Spleen (tissue), 11 donors: ENCODE data around the gene ASB6. TPM values are rescaled to one million over a fixed set of nuclear protein-coding genes. Genes with fewer than 3 reads are reported as not detected.

Source experiments
- DNase-seq: peaks from one replicate; pipeline ENCODE4 v3.0.0-alpha.2; 2020
- H3K27ac ChIP-seq, 8 donors: fragments of 200-600 bp; sonication (generic) in 7 of 8; 1 replicate in 4 of 8; 2 replicates in 4 of 8; pipeline versions ENCODE4 v1.5.0 to v1.8.0; 2016 to 2021; ENCODE audit warnings: inconsistent platforms in 4 of 8, mild to moderate bottlenecking in 4 of 8, moderate library complexity in 1 of 8
- H3K27me3 ChIP-seq, 7 donors: fragments of 200-600 bp; sonication (generic) in 6 of 7; replicated peaks in 1 of 7; 1 replicate in 4 of 7; 2 replicates in 3 of 7; pipeline versions ENCODE4 v1.5.0 to v1.8.0; 2016 to 2021; ENCODE audit warnings: inconsistent platforms in 3 of 7, mild to moderate bottlenecking in 1 of 7
- H3K36me3 ChIP-seq, 6 donors: fragments of 200-600 bp; sonication (generic) in 5 of 6; 1 replicate in 4 of 6; 2 replicates in 2 of 6; pipeline versions ENCODE4 v1.5.0 to v1.8.0; 2016 to 2021; ENCODE audit warnings: inconsistent platforms in 2 of 6
- H3K4me1 ChIP-seq, 6 donors: fragments of 200-600 bp; sonication (generic) in 5 of 6; 1 replicate in 3 of 6; 2 replicates in 3 of 6; pipeline versions ENCODE4 v1.5.0 to v1.8.0; 2016 to 2021; ENCODE audit warnings: inconsistent platforms in 3 of 6
- H3K4me3 ChIP-seq, 8 donors: fragments of 200-600 bp; sonication (generic) in 7 of 8; 1 replicate in 4 of 8; 2 replicates in 4 of 8; pipeline versions ENCODE4 v1.5.0 to v1.8.0; 2016 to 2021; ENCODE audit warnings: inconsistent platforms in 4 of 8, mild to moderate bottlenecking in 4 of 8, moderate library complexity in 2 of 8
- H3K9me3 ChIP-seq, 8 donors: fragments of 200-600 bp; sonication (generic) in 7 of 8; 1 replicate in 4 of 8; 2 replicates in 4 of 8; pipeline versions ENCODE4 v1.5.0 to v1.8.0; 2016 to 2021; ENCODE audit warnings: inconsistent platforms in 4 of 8
- POLR2A ChIP-seq, 3 donors: fragments of 450-650 bp; IDR thresholded peaks; one replicate each; pipeline ENCODE4 v1.5.1; 2017; ENCODE audit warnings: antibody characterized with exemption in 3 of 3, mild to moderate bottlenecking in 1 of 3
- POLR2AphosphoS5 ChIP-seq, 3 donors: sonication (generic); formaldehyde crosslinking; IDR thresholded peaks; one replicate each; pipeline ENCODE4 v1.5.1; 2017; ENCODE audit warnings: antibody characterized with exemption in 3 of 3
- WGBS, 5 donors: extraction: QIAGEN DNeasy Blood & Tissue Kit in 3 of 5; methylation state at CpG; one replicate each; pipeline versions ENCODE4 v1.1.5 to v1.1.7; 2013 to 2018; 5-methylcytosine and 5-hydroxymethylcytosine counted together
- intact Hi-C: fragments of 100-400 bp; cut with DNase I; formaldehyde crosslinking; loops from one replicate; pipeline ENCODE4 v1.15.0; 2023; ENCODE audit warnings: low total_unique reads
- polyA plus RNA-seq, 3 donors: library from polyadenylated mRNA; stranded (reverse); fragments of 200-250 nt; gene quantifications; one replicate each; pipeline ENCODE4 v1.2.1, GENCODE V29; 2013
- total RNA-seq, 7 donors: library from RNA; depleted of rRNA in 3 of 7; stranded (reverse); fragments of >200 nt in 3 of 7; fragmentation: NEBNext Ultra II Directional in 4 of 7; extraction: Animal tissue kit (Norgen Biotek cat#: 25700) in 4 of 7; gene quantifications; one replicate each; pipeline versions ENCODE4 v1.1.0 to v1.2.1, GENCODE V29; 2016 to 2021
- TF ChIP-seq, protein P1 (sequence below), 11 experiments: fragments of 200-600 bp in 7 of 11; fragments of 450-650 bp in 4 of 11; sonication (generic) in 4 of 11; IDR thresholded peaks in 8 of 11; conservative IDR thresholded peaks in 3 of 11; 1 replicate in 7 of 11; 2 replicates in 4 of 11; pipeline versions ENCODE4 v1.4.0 to v1.8.0; 2016 to 2021; ENCODE audit warnings: antibody characterized with exemption in 11 of 11, inconsistent platforms in 4 of 11, mild to moderate bottlenecking in 1 of 11
- donor health status: healthy with polysubstance abuse.
- donor health status: DM: no; HTN: no; CAD: no; lungs with moderate emphysema.
- donor health status: DM: no; HTN: no; CAD: no.
- donor health status: Bipolar disorder and iron deficiency.
- donor health status: healthy.
- donor health status: DM: no; HTN: no; CAD: no.
- donor health status: DM: yes; HTN: yes; CAD: no.

Gene ASB6
- total and polyA plus RNA-seq, 10 donors, result 11.5 to 30.8 (median 21.3) TPM

DNA sequence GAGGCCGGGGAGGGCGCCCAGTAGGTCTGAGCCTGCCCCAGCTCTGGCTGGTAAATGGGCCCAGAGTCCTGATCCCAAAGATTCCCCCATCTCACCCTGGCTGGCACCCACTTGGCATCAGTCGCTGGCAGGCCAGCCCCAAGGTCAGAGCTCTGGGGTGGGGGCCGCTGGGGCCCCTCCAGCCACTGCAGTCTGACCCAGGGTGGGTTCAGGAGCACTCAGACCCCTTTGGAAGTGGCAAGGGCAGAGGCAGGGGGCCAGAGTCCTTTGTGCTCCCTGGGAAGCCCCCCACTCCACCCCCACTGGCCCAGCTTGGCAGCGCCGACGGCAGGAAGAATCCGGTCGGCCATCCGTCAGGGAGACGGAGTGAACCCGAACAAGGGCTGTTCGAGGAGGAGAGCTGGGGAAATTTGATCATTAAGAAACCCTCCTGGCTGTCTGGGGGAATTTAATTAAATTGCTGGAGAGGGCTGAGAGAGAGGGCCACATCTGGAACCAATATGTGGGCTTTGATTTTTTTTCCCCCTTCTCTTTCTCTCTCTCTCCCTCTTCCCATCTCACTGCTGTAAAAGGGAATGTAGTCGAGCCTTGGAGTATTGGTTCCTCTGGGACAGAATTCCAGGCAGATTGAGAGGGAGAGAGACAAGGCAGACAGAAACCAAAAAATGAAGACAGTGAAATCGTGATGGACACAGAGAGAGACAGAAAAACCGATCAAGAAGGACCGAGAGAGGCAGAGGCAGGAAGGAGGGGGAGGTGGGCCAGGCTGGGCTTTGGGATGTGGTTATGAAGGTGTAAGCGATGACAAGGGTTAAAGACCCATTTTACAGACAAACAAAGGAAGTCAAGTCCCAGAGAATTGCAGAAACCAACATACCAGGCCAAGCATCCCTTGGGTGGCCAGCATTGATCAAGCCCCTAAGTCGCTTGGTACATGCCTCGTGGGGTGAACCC lies 8.1 kb upstream of the ASB6 start:
- Histone ChIP-seq H3K27ac (no peak overlapping the region), H3K9me3 (no peaks in the 10 kb centered on the region), H3K4me1 (peaks cover 0 to 13% (median 2%) of the 10 kb centered on the region in 6 donors), H3K4me3 (no peak overlapping the region), H3K36me3 (no peaks in the 10 kb centered on the region), H3K27me3 (peaks cover 0 to 15% (median 0%) of the 10 kb centered on the region in 7 donors)
- intact Hi-C loops, result loop anchor here (10.0 kb wide), 1 partner anchor 135 kb away; no protein-coding TSS in a partner anchor
- 86 to 88% (median 87%) methylated on average over 18 to 20 of the region's 20 CpGs for WGBS, 5 donors
- TF ChIP-seq POLR2A (IDR thresholded peaks at IDR 0.05) (no peak), POLR2AphosphoS5 (IDR thresholded peaks at IDR 0.05) (no peak)
- TF ChIP-seq, protein P1, sequence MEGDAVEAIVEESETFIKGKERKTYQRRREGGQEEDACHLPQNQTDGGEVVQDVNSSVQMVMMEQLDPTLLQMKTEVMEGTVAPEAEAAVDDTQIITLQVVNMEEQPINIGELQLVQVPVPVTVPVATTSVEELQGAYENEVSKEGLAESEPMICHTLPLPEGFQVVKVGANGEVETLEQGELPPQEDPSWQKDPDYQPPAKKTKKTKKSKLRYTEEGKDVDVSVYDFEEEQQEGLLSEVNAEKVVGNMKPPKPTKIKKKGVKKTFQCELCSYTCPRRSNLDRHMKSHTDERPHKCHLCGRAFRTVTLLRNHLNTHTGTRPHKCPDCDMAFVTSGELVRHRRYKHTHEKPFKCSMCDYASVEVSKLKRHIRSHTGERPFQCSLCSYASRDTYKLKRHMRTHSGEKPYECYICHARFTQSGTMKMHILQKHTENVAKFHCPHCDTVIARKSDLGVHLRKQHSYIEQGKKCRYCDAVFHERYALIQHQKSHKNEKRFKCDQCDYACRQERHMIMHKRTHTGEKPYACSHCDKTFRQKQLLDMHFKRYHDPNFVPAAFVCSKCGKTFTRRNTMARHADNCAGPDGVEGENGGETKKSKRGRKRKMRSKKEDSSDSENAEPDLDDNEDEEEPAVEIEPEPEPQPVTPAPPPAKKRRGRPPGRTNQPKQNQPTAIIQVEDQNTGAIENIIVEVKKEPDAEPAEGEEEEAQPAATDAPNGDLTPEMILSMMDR (IDR thresholded peaks at IDR 0.05 in 8 of 11, conservative IDR thresholded peaks at IDR 0.05 in 3 of 11), result no peak
- DNase-seq, result no peak

DNA sequence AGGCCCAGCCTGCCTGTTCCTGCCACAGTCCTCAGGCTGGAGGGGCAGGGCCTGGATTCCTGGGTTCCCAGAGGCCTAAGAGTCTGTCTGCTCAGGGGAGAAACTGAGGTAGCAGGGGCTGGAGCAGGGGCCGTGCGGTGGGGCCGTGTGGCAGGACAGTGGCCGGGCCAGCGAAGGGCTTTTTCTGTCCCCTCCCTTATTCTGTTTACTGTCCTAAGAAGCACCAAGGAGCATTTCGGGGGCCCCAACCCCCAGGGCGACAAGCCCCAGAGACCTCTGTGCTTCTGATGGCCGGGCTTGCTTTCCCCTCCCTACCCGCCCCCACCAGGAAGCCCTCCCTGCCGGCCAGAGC lies 6.8 kb upstream of the ASB6 start:
- Histone ChIP-seq H3K27me3 (peaks cover 0 to 6% (median 0%) of the 10 kb centered on the region in 7 donors), H3K4me1 (peaks cover 0 to 2% (median 0%) of the 10 kb centered on the region in 6 donors), H3K4me3 (no peak overlapping the region), H3K9me3 (no peaks in the 10 kb centered on the region), H3K36me3 (no peaks in the 10 kb centered on the region), H3K27ac (no peak overlapping the region)
- WGBS, 5 donors, result 79 to 89% (median 82%) methylated on average over 9 to 10 of the region's 10 CpGs
- DNase-seq, result no peak
- TF ChIP-seq POLR2A (IDR thresholded peaks at IDR 0.05) (no peak), POLR2AphosphoS5 (IDR thresholded peaks at IDR 0.05) (no peak)
- TF ChIP-seq, protein P1 (IDR thresholded peaks at IDR 0.05 in 8 of 11, conservative IDR thresholded peaks at IDR 0.05 in 3 of 11), result no peak
- intact Hi-C loops, result loop anchor here (10.0 kb wide), 1 partner anchor 136 kb away; no protein-coding TSS in a partner anchor

DNA sequence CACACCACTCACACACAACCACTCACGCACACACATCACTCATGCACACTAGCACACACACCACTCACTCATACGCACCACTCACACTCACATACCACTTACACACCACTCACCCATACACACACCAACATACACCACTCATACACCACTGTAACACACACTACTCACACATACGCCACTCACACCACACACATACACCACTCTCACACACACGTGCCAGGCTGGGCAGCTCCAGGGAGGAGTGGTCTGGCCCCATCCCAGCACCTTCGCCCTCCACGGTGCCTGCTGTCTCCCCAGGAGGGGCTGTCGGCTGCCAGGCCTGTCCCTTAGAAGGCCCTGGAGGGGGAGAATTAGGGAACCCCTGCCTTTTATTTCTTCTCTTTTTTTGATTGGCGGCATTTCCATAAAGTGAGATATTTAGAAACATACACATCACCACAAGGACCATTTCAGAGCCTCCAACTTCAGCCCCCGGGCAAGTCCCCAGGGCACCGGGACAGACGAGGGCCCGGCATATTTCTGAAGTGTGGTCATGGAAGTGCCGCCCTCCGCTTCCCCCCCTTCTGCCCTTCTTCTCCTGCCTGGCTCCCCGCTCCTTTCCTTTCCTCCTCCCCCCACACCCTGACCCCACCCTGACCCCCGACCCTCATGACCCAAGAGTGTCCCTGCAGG lies 6.3 kb upstream of the ASB6 start:
- WGBS, 5 donors, result 78 to 86% (median 81%) methylated on average over 16 of the region's 16 CpGs
- intact Hi-C loops, result loop anchor here (10.0 kb wide), 1 partner anchor 137 kb away; no protein-coding TSS in a partner anchor
- TF ChIP-seq, protein P1 (IDR thresholded peaks at IDR 0.05 in 8 of 11, conservative IDR thresholded peaks at IDR 0.05 in 3 of 11), result no peak
- TF ChIP-seq POLR2AphosphoS5 (IDR thresholded peaks at IDR 0.05), result no peak
- TF ChIP-seq POLR2A (IDR thresholded peaks at IDR 0.05), result no peak
- Histone ChIP-seq H3K27ac (no peak overlapping the region), H3K4me3 (no peak overlapping the region), H3K27me3 (peaks cover 0 to under 1% (median 0%) of the 10 kb centered on the region in 7 donors), H3K4me1 (no peaks in the 10 kb centered on the region), H3K36me3 (no peaks in the 10 kb centered on the region), H3K9me3 (no peaks in the 10 kb centered on the region)
- DNase-seq, result no peak
